ENCODE results near the gene JARID2. TPM values are rescaled to one million over a fixed set of nuclear protein-coding genes. Genes with fewer than 3 reads are reported as not detected.

The JARID2 gene
- total and polyA plus RNA-seq, 10 of the 15 experiments (the other 5 are each of a cell fraction or from before 2014, with no cell fraction given), result 4.2 to 21.6 (median 11.7) TPM

GRCh38 chr6:15296735-15297134 lies 50.9 kb downstream of the JARID2 start (continued):
- TF ChIP-seq TAF1 (IDR thresholded peaks at IDR 0.05; ENCODE audit: borderline replicate concordance, low read depth, low read length), result no peak
- no peak for TF ChIP-seq PAX5 (IDR thresholded peaks at IDR 0.05; ENCODE audit: borderline replicate concordance, low read depth, low read length)
- no peak for TF ChIP-seq SIN3A (IDR thresholded peaks at IDR 0.05; ENCODE audit: low read depth, low read length)
- no peak for TF ChIP-seq CHD4 (IDR thresholded peaks at IDR 0.05)
- TF ChIP-seq TCF12 (IDR thresholded peaks at IDR 0.05; ENCODE audit: low read depth, low read length), result no peak
- peak; percentile 62; the same call in 1 of the 2 replicates for TF ChIP-seq NFIC (IDR thresholded peaks at IDR 0.05; ENCODE audit: low read depth, low read length)
- no peak for TF ChIP-seq SUZ12 (IDR thresholded peaks at IDR 0.05; ENCODE audit: unreplicated experiment)
- peak; percentile 45; the same call in 1 of the 2 replicates for TF ChIP-seq PKNOX1 (IDR thresholded peaks at IDR 0.05)
- TF ChIP-seq RB1 (IDR thresholded peaks at IDR 0.05; ENCODE audit: borderline replicate concordance), result no peak
- TF ChIP-seq CTCF (IDR thresholded peaks at IDR 0.05 in 2 of 3, conservative IDR thresholded peaks at IDR 0.05 in 1 of 3; ENCODE audit: control insufficient read depth in 2 of 3, extremely low read depth in 1 of 3, insufficient read depth in 1 of 3, low read depth in 3 of 3, low read length in 3 of 3), result no peak
- TF ChIP-seq IKZF2 (IDR thresholded peaks at IDR 0.05), result 0 out of 4 replicates have a peak, but pooled peaks have one; percentile 28 to 30
- no peak for TF ChIP-seq SREBF2 (IDR thresholded peaks at IDR 0.05; ENCODE audit: low read length)
- peak; percentile 68 for TF ChIP-seq EED (IDR thresholded peaks at IDR 0.05; ENCODE audit: low read depth)
- no peak for TF ChIP-seq NKRF (conservative IDR thresholded peaks at IDR 0.05)
- TF ChIP-seq CREB1 (IDR thresholded peaks at IDR 0.05; ENCODE audit: low read depth), result no peak
- TF ChIP-seq HDAC2 (IDR thresholded peaks at IDR 0.05), result no peak
- TF ChIP-seq SIX5 (IDR thresholded peaks at IDR 0.05; ENCODE audit: low read depth, low read length, severe bottlenecking), result no peak
- no peak for TF ChIP-seq POU2F2 (IDR thresholded peaks at IDR 0.05; ENCODE audit: borderline replicate concordance, low read depth, low read length)
- TF ChIP-seq USF2 (IDR thresholded peaks at IDR 0.05; ENCODE audit: borderline replicate concordance, low read depth, low read length), result no peak
- no peak for TF ChIP-seq RCOR1 (conservative IDR thresholded peaks at IDR 0.05; ENCODE audit: low read depth, low read length)
- TF ChIP-seq POLR2AphosphoS2 (IDR thresholded peaks at IDR 0.05; ENCODE audit: low read depth, low read length), result no peak
- no peak for TF ChIP-seq ASH2L (IDR thresholded peaks at IDR 0.05; ENCODE audit: borderline replicate concordance, low read depth)
- no peak for TF ChIP-seq MTA2 (IDR thresholded peaks at IDR 0.05; ENCODE audit: low read depth)
- peak; percentile 67 for TF ChIP-seq RUNX3 (IDR thresholded peaks at IDR 0.05; ENCODE audit: low read length)
- no peak for TF ChIP-seq GABPA (IDR thresholded peaks at IDR 0.05; ENCODE audit: low read depth)
- no peak for TF ChIP-seq MXI1 (IDR thresholded peaks at IDR 0.05; ENCODE audit: low read depth, low read length)
- TF ChIP-seq IRF5 (IDR thresholded peaks at IDR 0.05; ENCODE audit: borderline replicate concordance), result no peak
